AG10803 (cell line): Measurements from ENCODE around the gene TTLL11.

ENCODE experiments used
- DNase-seq: peaks from one replicate; pipeline ENCODE4 v3.0.0; 2010; ENCODE audit warnings: low read depth
- H3K4me3 ChIP-seq: 2 replicates; pipeline ENCODE4 v1.5.1; 2011; ENCODE audit warnings: mild to moderate bottlenecking, low read length, control low read depth
- CTCF ChIP-seq: conservative IDR thresholded peaks from 2 replicates; pipeline ENCODE4 v1.5.1; 2011; ENCODE audit warnings: mild to moderate bottlenecking, low read length, control low read depth, inconsistent platforms

The TTLL11 gene, protein sequence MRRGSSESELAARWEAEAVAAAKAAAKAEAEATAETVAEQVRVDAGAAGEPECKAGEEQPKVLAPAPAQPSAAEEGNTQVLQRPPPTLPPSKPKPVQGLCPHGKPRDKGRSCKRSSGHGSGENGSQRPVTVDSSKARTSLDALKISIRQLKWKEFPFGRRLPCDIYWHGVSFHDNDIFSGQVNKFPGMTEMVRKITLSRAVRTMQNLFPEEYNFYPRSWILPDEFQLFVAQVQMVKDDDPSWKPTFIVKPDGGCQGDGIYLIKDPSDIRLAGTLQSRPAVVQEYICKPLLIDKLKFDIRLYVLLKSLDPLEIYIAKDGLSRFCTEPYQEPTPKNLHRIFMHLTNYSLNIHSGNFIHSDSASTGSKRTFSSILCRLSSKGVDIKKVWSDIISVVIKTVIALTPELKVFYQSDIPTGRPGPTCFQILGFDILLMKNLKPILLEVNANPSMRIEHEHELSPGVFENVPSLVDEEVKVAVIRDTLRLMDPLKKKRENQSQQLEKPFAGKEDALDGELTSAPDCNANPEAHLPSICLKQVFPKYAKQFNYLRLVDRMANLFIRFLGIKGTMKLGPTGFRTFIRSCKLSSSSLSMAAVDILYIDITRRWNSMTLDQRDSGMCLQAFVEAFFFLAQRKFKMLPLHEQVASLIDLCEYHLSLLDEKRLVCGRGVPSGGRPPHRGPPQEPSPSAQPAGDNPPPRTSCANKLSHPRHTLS

DNA sequence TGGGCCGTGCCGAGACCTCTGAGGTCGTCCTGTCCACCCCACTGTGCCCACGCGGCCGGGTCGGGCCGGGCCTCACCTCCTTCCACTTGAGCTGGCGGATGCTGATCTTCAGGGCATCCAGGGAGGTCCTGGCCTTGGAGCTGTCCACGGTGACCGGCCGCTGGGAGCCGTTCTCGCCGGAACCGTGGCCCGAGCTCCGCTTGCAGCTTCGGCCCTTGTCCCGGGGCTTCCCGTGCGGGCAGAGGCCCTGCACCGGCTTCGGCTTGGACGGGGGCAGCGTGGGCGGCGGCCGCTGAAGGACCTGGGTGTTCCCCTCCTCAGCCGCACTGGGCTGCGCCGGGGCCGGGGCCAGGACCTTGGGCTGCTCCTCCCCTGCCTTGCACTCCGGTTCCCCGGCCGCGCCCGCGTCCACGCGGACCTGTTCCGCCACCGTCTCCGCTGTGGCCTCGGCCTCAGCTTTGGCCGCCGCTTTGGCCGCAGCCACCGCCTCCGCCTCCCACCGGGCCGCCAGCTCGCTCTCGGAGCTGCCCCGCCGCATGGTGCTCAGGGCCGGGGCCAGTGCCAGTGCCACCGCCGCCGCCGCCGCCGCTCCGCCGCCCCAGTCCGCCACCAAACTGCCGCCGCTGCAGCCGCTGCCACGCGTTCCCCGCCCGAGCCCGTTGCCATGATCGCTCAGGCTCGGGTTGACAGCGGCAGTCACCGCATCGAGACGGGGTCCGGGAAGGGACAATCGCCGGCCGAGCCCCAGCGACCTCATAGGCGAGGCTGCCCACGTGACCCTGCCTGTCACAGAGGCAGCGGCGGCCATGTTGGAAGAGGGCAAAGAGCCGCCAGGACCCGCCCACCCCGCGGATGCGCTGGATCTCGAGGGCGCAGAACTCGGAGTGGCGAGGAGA lies at the start of gene TTLL11:
TSS of gene TTLL11 (minus strand) at position 698 of the 896 bp plus-strand sequence. CDS start at position 538, 160 bp downstream.
- H3K4me3 ChIP-seq: peak within 1 kb of the TSS; percentile 78
- no peak for TF ChIP-seq CTCF
- peak; percentile 93 for DNase-seq

GRCh38 chr9:122141671-122142070 lies 48.6 kb upstream of the TTLL11 start:
- no peak for DNase-seq
- no peak overlapping the region for H3K4me3 ChIP-seq
- TF ChIP-seq CTCF: no peak

- no peak for DNase-seq
- no peak for TF ChIP-seq CTCF
- no peak overlapping the region for H3K4me3 ChIP-seq
Observed at GRCh38 chr9:122140368-122141193, 47.5 kb upstream of the TTLL11 start.

DNA sequence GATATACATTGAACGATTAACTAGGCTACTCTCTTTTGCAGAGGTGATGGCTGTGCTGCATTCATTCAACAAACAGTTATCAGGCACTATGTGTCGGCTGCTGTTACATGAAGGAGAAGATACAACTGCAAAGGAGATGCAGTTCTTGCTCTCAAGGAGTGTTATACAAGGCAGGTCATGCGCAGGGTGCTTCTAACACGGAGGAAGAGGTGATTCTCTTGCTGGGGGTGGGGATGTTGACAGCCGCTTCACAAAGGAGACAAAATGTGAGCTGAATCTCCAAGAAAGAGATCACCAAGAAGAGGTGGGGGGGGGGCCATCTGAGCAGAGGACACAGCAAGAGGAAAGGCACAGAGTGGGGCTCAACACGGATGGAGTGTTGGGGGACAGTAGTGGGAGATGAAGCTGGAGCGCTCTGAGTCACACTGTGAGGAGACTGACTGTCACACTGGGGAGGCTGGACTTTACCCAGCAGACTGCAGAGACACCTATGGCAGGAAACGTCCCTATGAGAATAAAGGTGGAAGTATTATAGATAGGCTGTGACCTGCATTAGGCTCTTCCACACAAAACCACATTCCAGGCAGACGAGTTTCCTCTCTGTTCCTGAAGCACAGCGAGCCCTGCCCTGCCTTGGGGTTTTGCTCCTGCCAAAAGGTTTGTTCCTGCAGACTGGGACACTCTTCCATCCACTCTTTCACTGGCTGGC lies 45.6 kb upstream of the TTLL11 start:
- TF ChIP-seq CTCF: no peak
- DNase-seq: no peak
- no peak overlapping the region for H3K4me3 ChIP-seq

DNA sequence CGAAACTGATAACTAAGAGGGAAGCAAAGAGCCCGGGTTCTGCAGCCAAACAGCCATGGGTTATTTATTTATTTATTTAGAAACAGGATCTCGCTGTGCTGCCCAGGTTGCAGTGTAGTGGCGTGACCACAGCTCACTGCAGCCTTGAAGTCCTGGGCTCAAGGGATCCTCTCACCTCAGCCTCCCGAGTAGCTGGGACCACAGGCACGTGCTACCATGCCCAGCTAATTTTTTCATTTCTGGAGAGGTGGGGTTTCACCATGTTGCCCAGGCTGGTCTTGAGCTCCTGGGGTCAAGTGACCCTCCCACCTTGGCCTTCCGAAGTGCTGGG lies 42.4 kb upstream of the TTLL11 start:
- H3K4me3 ChIP-seq: no peak overlapping the region
- DNase-seq: no peak
- no peak for TF ChIP-seq CTCF
